CD4-positive, CD25-positive, alpha-beta regulatory T cell (primary cell): ENCODE measurements around the gene OGDH. TPM values are rescaled to one million over a fixed set of nuclear protein-coding genes. Genes with fewer than 3 reads are reported as not detected.
"Not testable (repeated sequence)": the region's sequence is repeated elsewhere in the genome, so short reads cannot be mapped to it uniquely, and the experiment has no call there.

Experiments used
- ATAC-seq, 2 donors: fragments of 150-1000 bp; cut with Tn5 transposase; one replicate each; pipeline ENCODE4 v1.10.0; 2021; ENCODE audit warnings: low read depth in 2 of 2, moderate number of reproducible peaks in 2 of 2, moderate library complexity in 1 of 2
- DNase-seq, 3 donors: peaks; one replicate each; pipeline versions ENCODE4 v3.0.0 to v3.0.0-alpha.2; 2012 to 2022; ENCODE audit warnings: mixed read lengths in 1 of 3
- H3K27ac ChIP-seq: one replicate; pipeline ENCODE4 v1.7.0; 2013; ENCODE audit warnings: mild to moderate bottlenecking, low read length; ENCODE audit not compliant: insufficient read depth, poor library complexity, severe bottlenecking
- H3K27me3 ChIP-seq: one replicate; pipeline ENCODE4 v1.7.0; 2013; ENCODE audit warnings: low read length; ENCODE audit not compliant: control insufficient read depth, insufficient read depth
- H3K36me3 ChIP-seq: one replicate; pipeline ENCODE4 v1.7.0; 2013; ENCODE audit warnings: mild to moderate bottlenecking, low read length, moderate library complexity; ENCODE audit not compliant: control insufficient read depth, insufficient read depth
- H3K4me1 ChIP-seq: 2 replicates; pipeline ENCODE4 v1.7.0; 2013; ENCODE audit warnings: mild to moderate bottlenecking, low read length; ENCODE audit not compliant: insufficient read depth, control insufficient read depth, poor library complexity, severe bottlenecking
- H3K4me3 ChIP-seq: one replicate; pipeline ENCODE4 v1.7.0; 2013; ENCODE audit warnings: low read depth, mild to moderate bottlenecking, low read length, moderate library complexity
- H3K9me3 ChIP-seq, 2 experiments: 1 replicate in 1 of 2; 2 replicates in 1 of 2; pipeline ENCODE4 v1.7.0; 2013; ENCODE audit warnings: low read length in 2 of 2, mild to moderate bottlenecking in 1 of 2, moderate library complexity in 1 of 2; ENCODE audit not compliant: control insufficient read depth in 2 of 2
- H3K27ac Mint-ChIP-seq, 3 donors: one replicate each; pipeline ENCODE4 v1.8.0; 2020 to 2022; ENCODE audit warnings: mild to moderate bottlenecking in 3 of 3, mixed read lengths in 3 of 3, moderate library complexity in 2 of 3
- H3K27me3 Mint-ChIP-seq: one replicate; pipeline ENCODE4 v1.8.0; 2022; ENCODE audit warnings: mild to moderate bottlenecking, mixed read lengths
- H3K36me3 Mint-ChIP-seq: one replicate; pipeline ENCODE4 v1.8.0; 2020; ENCODE audit warnings: mixed read lengths
- H3K4me1 Mint-ChIP-seq, 4 donors: one replicate each; pipeline ENCODE4 v1.8.0; 2020 to 2022; ENCODE audit warnings: mixed read lengths in 4 of 4, mild to moderate bottlenecking in 1 of 4
- H3K4me3 Mint-ChIP-seq, 4 donors: one replicate each; pipeline ENCODE4 v1.8.0; 2020 to 2022; ENCODE audit warnings: mild to moderate bottlenecking in 4 of 4, mixed read lengths in 4 of 4, moderate library complexity in 3 of 4
- H3K9me3 Mint-ChIP-seq, 7 donors: one replicate each; pipeline ENCODE4 v1.8.0; 2020 to 2022; ENCODE audit warnings: mixed read lengths in 7 of 7, mild to moderate bottlenecking in 3 of 7, moderate library complexity in 2 of 7
- polyA plus RNA-seq, 4 donors: library from polyadenylated mRNA; unstranded; fragments of 300-500 nt; fragmentation: Illumina TruSeq; gene quantifications; one replicate each; pipeline ENCODE4 v1.2.3, GENCODE V29; 2021
- total RNA-seq: library from RNA; stranded (reverse); gene quantifications from one replicate; pipeline ENCODE4 v1.2.3, GENCODE V29; 2022

Gene OGDH
- total RNA-seq (157 TPM), polyA plus RNA-seq (100 to 1,000 TPM in 1 of 4 donors, 10 to 100 TPM in 3; 56.4 to 102 (median 72.8) TPM)

GRCh38 chr7:44606341-44607140 lies at the start of gene OGDH:
Gene OGDH (plus strand): TSS chr7:44606627. CDS start chr7:44624344, 17,717 bp downstream.
- peak within 1 kb of the TSS; percentile 96 for H3K4me3 ChIP-seq
- no peaks in the 10 kb centered on the region for H3K9me3 Mint-ChIP-seq

GRCh38 chr7:44557485-44557884 lies 48.9 kb upstream of the OGDH start:
- no peak overlapping the region for H3K27ac Mint-ChIP-seq
- no peaks in the 10 kb centered on the region for H3K4me1 ChIP-seq

More at GRCh38 chr7:44606341-44607140, at the start of gene OGDH:
- ATAC-seq (peak; percentile 95 to 96), DNase-seq (peak; percentile 98 to 100 (median 99))
- Histone ChIP-seq H3K27ac (peak within 1 kb of the TSS; percentile 98), H3K36me3 (no peaks in the 10 kb centered on the region), H3K27me3 (peaks cover 2% of the 10 kb centered on the region), H3K9me3 (no peaks in the 10 kb centered on the region), H3K4me1 (peaks cover 30% of the 10 kb centered on the region)
- peak within 1 kb of the TSS; percentile 95 to 100 (median 98) for H3K4me3 Mint-ChIP-seq
- peaks cover 3% of the 10 kb centered on the region for H3K36me3 Mint-ChIP-seq
- peak within 1 kb of the TSS; percentile 96 to 100 (median 99) for H3K27ac Mint-ChIP-seq
- peaks cover 14 to 50% (median 32%) of the 10 kb centered on the region in 4 donors for H3K4me1 Mint-ChIP-seq
- H3K27me3 Mint-ChIP-seq, result peaks cover 8% of the 10 kb centered on the region

DNA sequence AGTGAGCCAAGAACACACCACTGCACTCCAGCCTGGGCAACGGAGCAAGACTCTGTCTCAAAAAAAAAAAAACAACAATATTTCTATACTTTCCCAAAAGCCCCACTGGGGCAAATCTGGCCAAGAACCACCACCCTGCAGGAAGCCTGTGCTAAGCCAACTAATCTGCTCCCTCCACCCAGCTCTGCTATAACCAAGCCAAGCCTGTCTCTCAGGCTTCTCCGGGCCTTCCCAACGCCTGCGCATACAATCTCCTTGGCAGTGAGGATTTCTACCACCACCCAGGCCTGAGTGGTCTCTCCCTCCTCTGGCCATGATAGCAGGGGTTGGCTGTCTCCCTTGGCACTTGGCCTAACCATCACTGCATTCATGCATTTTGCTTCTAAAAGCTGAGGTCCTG lies 46.9 kb upstream of the OGDH start:
- ATAC-seq (no peak), DNase-seq (no peak)
- Mint-ChIP-seq H3K27ac (peak overlapping the region in 1 of 3 donors; percentile 89), H3K4me1 (no peaks in the 10 kb centered on the region), H3K27me3 (peaks cover 14% of the 10 kb centered on the region), H3K4me3 (no peak overlapping the region), H3K36me3 (no peaks in the 10 kb centered on the region), H3K9me3 (no peaks in the 10 kb centered on the region)
- no peak overlapping the region for H3K4me3 ChIP-seq
- H3K9me3 ChIP-seq, result no peaks in the 10 kb centered on the region
- no peak overlapping the region for H3K27ac ChIP-seq
- peaks cover 6% of the 10 kb centered on the region for H3K36me3 ChIP-seq
- no peaks in the 10 kb centered on the region for H3K4me1 ChIP-seq
- H3K27me3 ChIP-seq, result no peaks in the 10 kb centered on the region

More at GRCh38 chr7:44557485-44557884, 48.9 kb upstream of the OGDH start:
- H3K27ac ChIP-seq, result no peak overlapping the region
- Mint-ChIP-seq H3K36me3 (no peaks in the 10 kb centered on the region), H3K4me3 (no peak overlapping the region), H3K4me1 (no peaks in the 10 kb centered on the region), H3K27me3 (peaks cover 16% of the 10 kb centered on the region), H3K9me3 (no peaks in the 10 kb centered on the region)
- H3K27me3 ChIP-seq, result no peaks in the 10 kb centered on the region
- H3K9me3 ChIP-seq, result no peaks in the 10 kb centered on the region
- no peak for ATAC-seq
- no peak for DNase-seq
- H3K4me3 ChIP-seq, result no peak overlapping the region
- no peaks in the 10 kb centered on the region for H3K36me3 ChIP-seq

DNA sequence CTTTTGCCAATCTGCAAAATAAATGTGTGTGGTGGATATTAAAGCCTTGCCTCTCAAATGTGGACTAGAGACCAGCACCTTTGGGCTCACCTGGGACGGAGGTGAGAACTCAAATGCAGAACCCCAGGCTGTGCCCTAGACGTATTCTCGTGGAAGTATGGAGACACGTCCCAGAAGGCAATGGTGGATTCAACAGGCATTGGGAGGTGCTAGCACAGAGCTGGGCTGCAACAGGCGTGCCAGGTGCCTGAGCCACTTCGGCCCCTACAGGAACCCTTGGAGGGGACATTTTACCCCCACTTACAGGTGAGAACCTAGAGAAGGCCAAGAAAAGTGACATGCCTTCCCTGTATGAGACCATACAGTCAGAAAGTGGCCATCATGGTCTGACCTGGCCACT lies 44.9 kb upstream of the OGDH start:
- Histone ChIP-seq H3K4me1 (no peaks in the 10 kb centered on the region), H3K9me3 (no peaks in the 10 kb centered on the region), H3K27ac (no peak overlapping the region), H3K27me3 (no peaks in the 10 kb centered on the region), H3K4me3 (no peak overlapping the region), H3K36me3 (peaks cover 17% of the 10 kb centered on the region)
- H3K9me3 Mint-ChIP-seq, result no peaks in the 10 kb centered on the region
- ATAC-seq, result no peak
- H3K4me1 Mint-ChIP-seq, result peaks cover 0 to 7% (median 5%) of the 10 kb centered on the region in 4 donors
- no peak for DNase-seq
- H3K36me3 Mint-ChIP-seq, result peaks cover 7% of the 10 kb centered on the region
- no peak overlapping the region for H3K27ac Mint-ChIP-seq
- no peak overlapping the region for H3K4me3 Mint-ChIP-seq
- peaks cover 9% of the 10 kb centered on the region for H3K27me3 Mint-ChIP-seq

DNA sequence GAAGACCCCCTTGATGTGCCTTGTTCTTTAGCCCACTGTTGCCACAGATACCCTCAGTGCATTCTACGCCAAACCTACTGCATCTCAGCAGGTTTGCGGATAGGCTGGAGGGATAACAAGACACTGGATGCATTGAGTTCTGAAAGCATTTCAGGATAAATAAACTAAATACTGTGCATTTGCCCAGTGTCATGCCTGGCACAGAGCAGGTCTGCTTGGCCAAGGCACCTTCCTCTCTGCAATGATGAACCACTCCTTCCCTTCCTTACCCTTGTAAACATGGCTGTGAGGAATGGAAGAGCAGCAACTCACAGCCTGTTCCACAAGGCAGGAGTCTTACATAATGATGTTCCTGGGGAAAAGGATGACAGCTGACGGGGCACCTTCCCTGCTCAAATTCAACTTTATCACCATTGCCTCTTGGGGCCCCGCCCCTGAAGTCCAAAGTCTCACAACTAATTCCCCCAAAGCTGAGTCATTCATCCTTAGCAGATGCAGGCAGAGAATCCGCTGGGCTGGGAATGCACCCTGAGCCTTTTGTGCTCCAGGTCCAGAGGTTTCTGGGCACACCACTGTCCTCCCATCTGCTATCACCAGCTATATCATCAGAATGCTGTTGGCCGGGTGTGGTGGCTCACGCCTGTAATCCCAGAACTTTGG lies 44.3 kb upstream of the OGDH start:
- Mint-ChIP-seq H3K4me1 (peaks cover 0 to 9% (median 7%) of the 10 kb centered on the region in 4 donors), H3K27ac (no peak overlapping the region), H3K27me3 (peaks cover 4% of the 10 kb centered on the region), H3K4me3 (no peak overlapping the region), H3K9me3 (no peaks in the 10 kb centered on the region), H3K36me3 (peaks cover 7% of the 10 kb centered on the region)
- ATAC-seq, result no peak
- Histone ChIP-seq H3K27ac (no peak overlapping the region), H3K4me3 (no peak overlapping the region), H3K36me3 (peaks cover 20% of the 10 kb centered on the region), H3K9me3 (no peaks in the 10 kb centered on the region), H3K27me3 (no peaks in the 10 kb centered on the region), H3K4me1 (no peaks in the 10 kb centered on the region)
- no peak for DNase-seq

GRCh38 chr7:44562622-44562962 lies 43.8 kb upstream of the OGDH start:
- H3K4me1 ChIP-seq, H3K27me3 Mint-ChIP-seq, H3K4me3 ChIP-seq, H3K27me3 ChIP-seq, H3K4me3 Mint-ChIP-seq, H3K27ac ChIP-seq, H3K27ac Mint-ChIP-seq, DNase-seq, H3K9me3 Mint-ChIP-seq, H3K9me3 ChIP-seq, ATAC-seq: not testable (repeated sequence)
- H3K36me3 ChIP-seq, result peaks cover 25% of the 10 kb centered on the region
- Mint-ChIP-seq H3K36me3 (peaks cover 12% of the 10 kb centered on the region), H3K4me1 (peaks cover 0 to 14% (median 9%) of the 10 kb centered on the region in 4 donors)

- Mint-ChIP-seq H3K4me1 (peaks cover 0 to 15% (median 10%) of the 10 kb centered on the region in 4 donors), H3K9me3 (no peaks in the 10 kb centered on the region), H3K36me3 (peaks cover 16% of the 10 kb centered on the region), H3K27me3 (no peaks in the 10 kb centered on the region), H3K4me3 (no peak overlapping the region), H3K27ac (peak overlapping the region in 2 of 3 donors; percentile 35 to 36)
- no peak overlapping the region for H3K4me3 ChIP-seq
- ATAC-seq, result no peak
- H3K27ac ChIP-seq, result no peak overlapping the region
- H3K9me3 ChIP-seq, result no peaks in the 10 kb centered on the region
- peaks cover 32% of the 10 kb centered on the region for H3K36me3 ChIP-seq
- no peaks in the 10 kb centered on the region for H3K4me1 ChIP-seq
- no peak for DNase-seq
- H3K27me3 ChIP-seq, result no peaks in the 10 kb centered on the region
Observed at GRCh38 chr7:44563171-44563679, 43.2 kb upstream of the OGDH start.
